GM21529 (cell line): Measurements from ENCODE around the gene SYF2.
"Not testable (repeated sequence)": the region's sequence is repeated elsewhere in the genome, so short reads cannot be mapped to it uniquely, and the experiment has no call there.

Experiments
- ATAC-seq: cut with Tn5 transposase; IDR thresholded peaks from one replicate; pipeline ENCODE4 v1.9.1; 2021; ENCODE audit not compliant: unreplicated experiment

SYF2 gene

DNA sequence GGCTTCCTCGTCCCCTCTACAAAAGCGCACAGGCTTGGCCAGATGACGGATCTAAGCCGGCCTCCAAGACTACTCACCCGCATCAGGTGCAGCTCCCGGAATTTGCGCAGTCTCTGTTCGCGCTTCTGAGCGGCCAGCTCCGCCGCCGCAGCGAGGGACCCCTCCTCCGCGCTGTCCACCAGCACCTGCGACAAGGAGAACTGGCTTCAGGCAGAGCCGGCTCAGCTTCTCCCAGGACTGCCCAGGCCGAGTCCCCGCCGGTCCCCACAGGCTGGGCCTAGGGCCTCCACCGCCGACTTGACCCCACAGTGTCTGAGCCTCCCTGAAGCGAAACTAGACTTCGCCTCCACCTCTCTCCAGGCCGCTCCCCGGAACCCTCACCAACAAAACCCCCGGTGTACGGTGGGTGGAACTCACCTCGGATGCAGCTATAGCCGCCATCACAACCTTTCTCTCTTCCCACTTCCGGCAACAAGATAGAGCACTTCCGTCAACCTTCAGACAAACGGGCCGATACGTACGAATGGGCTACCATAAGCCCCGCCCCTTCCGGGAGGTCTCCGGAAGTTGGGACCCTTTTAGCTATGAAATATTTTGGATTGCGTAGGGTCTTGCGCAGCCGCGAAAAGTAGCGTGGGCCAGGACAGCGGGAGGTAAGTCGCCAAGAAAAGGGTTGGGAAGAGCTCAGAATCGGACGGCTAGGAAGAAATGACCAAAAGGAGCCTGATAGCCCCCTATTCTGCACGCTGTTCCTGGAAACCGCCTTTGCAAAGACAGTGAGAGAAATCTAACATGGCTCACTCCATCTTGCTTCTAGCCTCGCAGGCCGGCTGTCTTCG lies at the start of gene SYF2:
TSS of gene SYF2 (minus strand) at position 476 of the 839 bp plus-strand sequence. CDS start at position 441, 35 bp downstream.
- ATAC-seq = peak; percentile 60

DNA sequence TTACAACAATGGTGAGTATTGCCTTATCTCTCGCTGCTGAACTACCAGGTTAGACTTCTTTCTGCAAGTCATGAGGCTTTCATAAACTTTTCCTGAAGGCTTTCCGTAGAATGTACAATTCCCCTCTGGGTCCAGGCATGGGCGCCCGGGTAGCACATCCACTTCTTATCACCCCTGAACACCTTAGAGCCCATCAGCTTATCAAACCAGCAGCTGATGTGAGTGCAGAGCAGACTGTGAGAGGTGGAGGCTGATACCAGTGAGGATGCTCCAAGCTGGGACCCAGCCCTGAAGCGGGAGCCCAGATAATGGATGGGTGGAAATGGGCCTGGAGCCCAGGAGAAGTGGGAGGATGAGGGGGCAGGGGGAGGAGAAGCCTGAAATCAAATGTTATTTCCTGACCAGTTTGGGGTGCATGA lies 47.4 kb upstream of the SYF2 start:
- ATAC-seq = not testable (repeated sequence)

DNA sequence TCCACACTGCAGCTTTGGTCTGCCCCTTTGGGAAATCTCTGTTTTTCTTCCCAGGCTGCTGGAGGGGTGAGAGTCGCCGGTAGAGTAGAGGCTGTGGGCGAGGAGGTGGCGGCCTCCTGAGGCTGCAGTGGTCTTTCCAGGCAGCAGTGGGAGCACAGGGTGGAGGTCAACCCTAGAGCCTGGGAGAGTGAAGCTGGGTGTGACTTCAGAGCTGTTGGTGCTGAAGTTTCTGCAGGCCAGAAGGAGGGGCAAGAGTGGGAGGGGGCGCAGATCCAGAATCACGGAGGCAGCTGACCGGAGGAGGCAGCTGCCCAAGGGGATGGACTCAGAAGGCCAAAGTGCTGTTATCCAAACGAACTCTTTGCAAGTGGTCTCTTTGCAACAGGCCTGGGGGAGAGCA lies 46.5 kb upstream of the SYF2 start:
- not testable (repeated sequence) for ATAC-seq

DNA sequence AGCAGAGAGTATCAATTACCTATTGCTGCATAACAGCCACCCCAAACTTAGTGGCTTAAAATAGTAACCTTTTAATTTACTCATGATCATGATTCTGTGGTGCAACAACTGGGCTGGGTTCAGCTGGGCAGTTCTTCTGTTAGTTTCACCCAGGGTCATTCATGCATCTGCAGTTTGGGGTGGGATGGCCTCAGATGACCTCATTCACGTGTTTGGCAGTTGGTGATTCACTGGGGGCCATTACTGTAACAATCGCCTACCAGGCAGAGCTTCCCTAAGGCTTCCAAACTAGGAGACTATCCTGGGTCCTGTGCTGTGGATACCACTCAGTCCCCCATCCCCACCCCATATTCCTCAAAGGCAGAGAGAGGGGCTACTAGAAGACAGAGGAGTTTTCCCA lies 46.1 kb upstream of the SYF2 start:
- not testable (repeated sequence) for ATAC-seq

DNA sequence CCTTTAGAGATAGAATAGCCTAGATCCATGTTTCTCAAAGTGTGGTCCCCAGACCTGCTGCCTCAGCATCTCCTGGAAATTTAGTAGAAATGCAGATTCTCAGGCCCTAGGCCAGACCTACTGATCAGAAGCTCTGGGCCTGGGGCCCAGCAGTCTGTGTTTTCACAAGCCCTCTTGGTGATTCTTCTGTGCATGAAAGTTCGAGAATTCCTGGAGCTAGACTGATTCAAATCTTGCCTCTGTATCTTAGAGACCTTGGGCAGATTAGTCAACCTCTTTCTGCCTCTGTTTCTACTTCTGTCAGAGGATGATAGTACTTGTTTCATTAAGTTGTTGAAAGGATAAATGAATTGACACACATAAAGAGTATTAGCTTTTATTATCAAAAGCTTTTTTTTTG lies 45.0 kb upstream of the SYF2 start:
- not testable (repeated sequence) for ATAC-seq

DNA sequence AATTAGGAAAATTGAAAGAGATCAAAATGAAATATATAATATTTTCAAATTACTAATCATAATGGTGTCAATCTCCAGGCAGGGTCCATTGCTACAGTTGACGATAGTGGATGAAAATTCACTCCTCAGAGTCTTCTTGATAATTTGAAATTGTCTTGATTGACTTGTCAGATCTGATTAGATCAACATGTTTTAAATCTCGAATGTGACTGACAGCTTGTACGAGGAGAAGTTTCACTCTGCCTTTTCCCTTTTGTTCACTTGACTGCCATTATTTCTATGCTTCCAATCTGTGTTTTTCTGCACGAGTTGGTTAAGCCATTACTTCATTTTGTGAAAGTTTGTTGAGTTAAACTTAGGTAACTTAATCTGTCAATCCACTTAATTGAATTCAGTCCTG lies 43.3 kb upstream of the SYF2 start:
- not testable (repeated sequence) for ATAC-seq

DNA sequence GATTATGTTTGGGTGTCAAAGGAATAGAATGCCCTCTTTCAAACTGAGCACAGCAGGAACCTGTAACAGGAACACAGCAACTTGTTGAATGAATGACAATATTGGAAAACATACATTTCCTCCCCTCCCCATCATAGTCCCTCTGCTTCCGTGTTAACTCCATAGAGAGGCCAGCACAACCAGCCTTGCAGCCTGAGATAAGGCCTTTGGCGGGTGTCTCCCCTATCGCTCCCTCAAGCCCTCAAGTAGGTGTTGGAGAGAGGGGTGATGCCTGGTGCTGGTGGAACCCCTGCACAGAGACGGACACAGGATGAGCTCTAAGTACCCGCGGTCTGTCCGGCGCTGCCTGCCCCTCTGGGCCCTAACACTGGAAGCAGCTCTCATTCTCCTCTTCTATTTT lies 39.9 kb upstream of the SYF2 start, which contains the start of gene RHD:
TSS of gene RHD (plus strand) at position 272 of the 400 bp plus-strand sequence. CDS start at position 311, 39 bp downstream.
- not testable (repeated sequence) for ATAC-seq

DNA sequence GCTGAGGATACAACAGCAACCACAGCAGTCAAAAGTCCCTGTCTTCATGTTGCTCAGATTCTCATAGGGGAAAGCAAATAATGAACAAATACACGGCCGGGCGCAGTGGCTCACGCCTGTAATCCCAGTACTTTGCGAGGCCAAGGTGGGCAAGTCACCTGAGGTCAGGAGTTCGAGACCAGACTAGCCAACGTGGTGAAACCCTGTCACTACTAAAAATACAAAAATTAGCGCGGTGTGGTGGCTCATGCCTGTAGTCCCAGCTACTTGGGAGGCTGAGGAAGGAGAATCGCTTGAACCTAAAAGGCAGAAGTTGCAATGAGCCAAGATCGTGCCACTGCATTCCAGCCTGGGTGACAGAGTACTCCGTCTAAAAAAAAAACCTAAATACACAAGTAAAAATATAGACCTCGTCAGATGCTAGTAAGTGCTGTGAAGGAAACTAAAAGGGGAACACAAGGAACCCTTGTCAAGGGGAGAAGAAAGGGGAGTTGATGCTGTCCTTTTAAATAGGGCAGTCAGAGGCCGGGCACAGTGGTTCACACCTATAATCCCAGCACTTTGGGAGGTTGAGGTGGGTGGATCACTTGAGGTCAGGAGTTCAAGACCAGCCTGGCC lies 36.0 kb upstream of the SYF2 start:
- not testable (repeated sequence) for ATAC-seq

DNA sequence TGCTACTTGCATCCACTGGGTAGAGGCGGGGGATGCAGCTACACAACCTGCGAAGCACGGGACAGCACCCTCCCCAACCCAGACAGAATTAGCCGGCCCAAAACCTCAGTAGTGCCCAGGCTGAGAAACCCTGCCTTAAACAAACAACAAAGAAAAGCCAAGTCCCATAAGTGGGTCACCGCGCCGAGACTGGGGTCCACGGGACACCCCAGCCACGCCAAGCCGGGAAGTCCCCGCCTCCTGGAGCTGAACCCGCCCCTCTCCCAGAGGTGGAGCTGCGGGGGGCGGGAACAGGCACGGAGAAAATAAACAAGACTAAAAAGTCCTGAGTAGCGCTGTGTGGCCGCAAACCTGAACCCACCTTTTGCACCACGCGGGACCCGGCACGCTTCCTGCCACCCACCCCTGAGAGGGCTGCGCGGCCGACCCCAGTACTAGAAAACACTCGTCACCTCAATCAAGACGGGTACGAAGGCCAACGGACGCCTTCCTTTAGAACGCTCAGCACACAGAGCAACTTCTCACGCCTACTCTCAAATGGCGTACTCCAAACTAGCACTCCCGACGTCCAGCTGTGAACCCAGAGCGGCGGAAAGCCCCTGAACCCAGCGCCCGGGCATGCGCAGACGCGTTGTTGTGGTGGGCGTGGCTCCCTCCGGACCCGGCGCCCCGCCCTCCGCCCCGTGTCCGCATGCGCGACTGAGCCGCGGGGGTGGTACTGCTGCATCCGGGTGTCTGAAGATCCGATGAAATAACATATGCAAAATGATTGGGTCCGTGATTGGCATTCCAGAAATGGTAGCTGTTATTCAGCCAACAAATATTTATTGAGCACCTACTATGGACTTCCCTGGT lies 35.2 kb upstream of the SYF2 start:
- peak; percentile 71 for ATAC-seq

DNA sequence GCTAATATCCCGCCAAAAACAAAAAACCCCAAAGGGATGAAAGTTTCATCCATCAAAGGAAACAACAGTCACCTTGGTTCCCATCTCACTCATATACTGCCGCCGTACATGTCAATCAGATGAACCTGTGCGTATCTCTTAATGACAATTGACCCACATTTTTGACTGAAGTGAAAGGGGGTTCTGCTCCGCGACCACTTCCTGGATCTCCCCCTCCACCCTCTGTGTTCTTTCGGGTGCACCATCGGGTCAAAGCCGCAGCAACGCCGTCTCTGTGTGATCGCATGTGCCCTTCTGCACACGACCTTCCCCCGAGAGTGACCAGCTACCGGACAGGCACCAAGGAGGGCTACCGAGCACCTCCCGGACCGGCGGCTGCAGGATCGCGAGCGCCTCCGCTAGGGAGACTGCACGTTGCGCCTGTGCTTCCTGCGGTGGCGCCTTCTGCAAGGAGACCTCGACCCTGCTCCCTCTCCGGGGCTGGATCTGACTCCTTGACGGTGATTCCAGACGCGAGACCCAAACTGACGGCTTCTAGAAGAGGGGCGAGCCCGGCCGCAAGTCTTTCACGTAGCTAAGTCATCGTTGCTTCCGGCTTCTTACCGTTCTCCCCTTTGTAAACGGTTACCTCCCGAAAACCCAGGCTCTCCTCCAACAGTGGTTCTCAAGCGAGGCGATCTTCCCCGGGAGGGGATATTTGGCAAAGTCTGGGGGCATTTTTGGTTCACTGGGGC lies 34.4 kb upstream of the SYF2 start:
- ATAC-seq = peak; percentile 33

DNA sequence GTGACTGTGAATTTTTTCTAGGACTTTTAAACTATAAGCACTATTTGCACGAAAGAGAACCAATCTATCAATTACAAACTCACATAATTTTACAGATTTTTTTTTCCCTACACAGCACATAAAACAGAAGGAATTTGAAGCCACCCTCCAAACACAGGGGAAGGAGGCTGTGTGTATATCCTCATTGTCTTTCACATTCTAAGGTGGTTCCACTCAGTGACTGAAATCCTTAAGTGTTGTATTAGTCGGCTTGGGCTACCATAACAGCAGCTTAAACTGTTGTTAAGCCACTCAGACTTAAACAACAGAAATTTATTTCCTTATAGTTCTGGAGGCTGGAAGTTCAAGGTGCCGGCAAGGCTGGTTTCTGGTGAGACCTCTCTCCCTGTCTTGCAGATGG lies 28.0 kb upstream of the SYF2 start:
- not testable (repeated sequence) for ATAC-seq

DNA sequence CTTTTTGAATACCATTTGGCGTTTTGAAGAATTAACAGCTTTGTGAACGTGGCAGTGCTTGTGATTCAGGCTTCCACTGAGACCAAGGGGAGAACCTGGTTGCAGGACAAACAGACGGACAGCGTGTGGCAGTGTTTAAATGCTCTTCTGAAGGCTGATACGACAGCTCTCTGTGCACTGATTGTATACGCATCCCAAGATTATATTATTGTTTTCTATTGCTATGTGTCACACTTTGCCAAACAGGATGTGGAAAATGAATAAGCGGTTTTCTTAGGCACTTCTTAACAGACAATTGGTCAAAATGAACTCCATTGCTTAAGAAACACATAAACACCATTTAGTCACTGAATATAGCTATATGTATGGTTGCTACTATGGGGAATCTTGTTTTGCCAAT lies 27.5 kb upstream of the SYF2 start:
- ATAC-seq = not testable (repeated sequence)

DNA sequence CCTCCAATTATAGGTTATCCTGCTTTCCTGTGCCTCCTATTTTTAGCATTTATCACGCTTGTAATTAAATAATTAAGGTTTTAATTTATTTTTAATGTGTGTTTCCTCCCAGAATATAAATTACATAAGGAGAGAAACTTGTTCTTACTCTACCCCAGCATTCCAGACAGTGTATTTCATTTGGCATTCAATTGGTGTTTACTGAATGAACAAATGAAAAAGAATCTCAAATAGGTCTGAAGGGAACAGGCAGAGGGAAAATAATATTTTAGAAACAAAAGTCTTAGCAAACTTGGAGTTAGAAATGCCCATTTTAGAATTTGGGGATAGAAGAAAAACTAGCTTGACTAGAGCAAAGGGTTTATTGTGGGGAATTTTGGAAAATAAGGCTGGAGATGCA lies 24.9 kb upstream of the SYF2 start:
- ATAC-seq = no peak

DNA sequence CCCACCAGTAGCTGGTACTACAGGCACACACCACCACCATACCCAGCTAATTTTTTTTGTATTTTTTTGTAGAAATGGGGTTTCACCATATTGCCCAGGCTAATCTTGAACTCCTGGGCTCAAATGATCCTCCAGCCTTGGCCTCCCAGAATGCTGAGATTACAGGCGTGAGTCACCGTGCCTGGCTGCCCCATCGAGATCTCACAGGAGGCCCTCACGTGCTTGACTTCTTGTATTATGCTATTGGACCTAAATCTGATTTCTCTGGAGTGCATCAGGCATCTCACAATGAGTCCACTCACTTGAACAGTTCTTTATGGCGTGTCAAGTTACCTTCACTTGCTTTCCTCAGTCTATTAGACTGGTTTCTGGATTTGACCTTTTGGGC lies 24.3 kb upstream of the SYF2 start:
- ATAC-seq = no peak

DNA sequence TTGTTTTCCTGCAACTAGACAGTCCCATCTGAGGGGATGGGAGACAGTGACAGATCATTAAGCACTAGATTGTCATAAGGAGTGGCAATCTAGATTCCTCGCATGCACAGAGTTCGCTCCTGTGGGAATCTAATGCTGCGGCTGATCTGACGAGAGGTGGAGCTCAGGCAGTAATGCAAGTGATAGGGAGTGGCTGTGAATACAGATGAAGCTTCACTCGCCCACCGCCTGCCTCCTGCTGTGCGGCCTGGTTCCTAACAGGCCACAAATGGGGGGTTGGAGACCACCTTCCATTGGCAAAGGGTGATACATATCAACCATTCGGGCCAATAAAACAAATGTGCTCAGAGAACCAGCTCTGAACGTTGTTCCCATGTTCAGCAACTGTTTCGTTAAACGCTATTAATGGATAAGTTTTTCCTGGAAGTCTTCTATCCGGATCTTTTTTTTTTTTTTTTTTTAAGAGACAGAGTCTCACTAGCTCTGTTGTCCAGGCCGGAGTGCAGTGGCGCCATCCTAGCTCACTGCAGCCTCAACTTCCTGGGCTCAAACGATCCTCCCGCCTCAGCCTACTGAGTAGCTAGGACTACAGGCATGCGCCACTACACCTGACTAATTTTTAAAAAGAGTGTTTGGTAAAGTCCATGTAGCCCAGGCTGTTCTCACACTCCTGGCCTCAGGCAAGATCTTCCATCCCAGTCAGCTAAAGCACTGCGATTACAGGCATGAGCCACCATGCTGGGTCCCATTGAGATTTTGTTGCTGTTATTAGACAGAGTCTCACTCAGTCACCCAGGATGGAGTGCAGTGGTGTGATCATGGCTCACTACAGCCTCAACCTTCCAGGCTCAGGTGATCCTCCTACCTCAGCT lies 23.6 kb upstream of the SYF2 start:
- no peak for ATAC-seq

DNA sequence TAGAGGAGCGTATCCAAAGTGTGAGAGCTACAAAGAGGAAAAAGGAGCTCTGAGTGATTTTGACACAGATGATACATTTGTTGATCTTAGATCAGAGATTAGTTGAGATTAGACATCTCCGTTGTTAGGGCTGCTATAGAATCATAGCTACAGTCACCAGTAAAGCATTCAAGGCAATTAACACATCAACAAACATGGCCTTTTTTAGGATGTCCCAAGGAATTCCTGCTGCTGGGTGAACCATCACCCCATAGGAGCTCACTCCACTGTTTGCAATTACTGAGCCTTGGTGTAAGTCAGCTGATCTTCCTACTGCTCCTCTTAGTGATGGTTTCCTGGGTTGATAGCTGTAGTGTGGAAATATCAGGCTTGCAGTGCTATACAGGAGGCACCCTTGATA lies 21.6 kb upstream of the SYF2 start:
- no peak for ATAC-seq

DNA sequence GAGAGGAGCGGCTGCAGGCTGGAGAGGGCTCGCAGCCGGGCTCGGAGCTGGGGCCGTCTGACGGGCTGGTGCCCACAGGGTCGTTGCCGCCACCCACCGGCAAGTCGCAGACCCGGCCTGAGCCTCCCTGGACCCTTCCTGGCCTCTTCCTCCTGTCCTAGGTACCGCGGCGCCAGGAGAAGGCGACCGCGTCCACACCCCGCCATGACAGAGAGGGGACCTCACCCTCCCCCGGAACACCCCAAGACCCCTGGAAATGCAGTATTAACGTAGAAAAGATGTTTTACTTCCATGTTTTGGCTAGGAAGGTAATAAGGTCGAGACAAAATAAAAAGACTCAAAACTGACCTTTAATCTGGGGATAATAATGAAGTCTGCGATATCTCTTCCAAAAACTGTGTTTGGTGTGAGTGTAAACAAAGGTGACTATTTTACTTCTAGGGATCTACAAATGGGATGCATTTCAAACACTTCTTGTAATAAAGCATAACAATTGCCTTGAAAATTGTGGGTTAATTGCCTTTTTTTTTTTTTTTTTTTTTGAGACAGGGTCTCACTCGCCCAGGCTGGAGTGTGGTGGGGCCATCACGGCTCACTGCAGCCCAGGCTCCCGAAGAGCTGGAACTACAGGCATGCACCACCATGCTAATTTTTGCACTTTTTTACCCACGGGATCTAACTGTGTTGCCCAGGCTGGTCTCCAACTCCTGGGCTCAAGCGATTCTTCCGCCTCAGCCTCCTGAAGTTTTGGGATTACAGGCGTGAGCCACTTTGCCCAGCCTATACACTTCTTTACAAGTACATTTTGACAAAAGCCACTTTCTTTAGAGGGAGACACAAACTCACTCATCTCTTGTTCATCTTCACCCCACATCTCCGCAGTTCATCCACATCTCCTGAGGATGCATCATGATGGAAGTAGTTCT lies 15.8 kb upstream of the SYF2 start:
- ATAC-seq = peak; percentile 43

DNA sequence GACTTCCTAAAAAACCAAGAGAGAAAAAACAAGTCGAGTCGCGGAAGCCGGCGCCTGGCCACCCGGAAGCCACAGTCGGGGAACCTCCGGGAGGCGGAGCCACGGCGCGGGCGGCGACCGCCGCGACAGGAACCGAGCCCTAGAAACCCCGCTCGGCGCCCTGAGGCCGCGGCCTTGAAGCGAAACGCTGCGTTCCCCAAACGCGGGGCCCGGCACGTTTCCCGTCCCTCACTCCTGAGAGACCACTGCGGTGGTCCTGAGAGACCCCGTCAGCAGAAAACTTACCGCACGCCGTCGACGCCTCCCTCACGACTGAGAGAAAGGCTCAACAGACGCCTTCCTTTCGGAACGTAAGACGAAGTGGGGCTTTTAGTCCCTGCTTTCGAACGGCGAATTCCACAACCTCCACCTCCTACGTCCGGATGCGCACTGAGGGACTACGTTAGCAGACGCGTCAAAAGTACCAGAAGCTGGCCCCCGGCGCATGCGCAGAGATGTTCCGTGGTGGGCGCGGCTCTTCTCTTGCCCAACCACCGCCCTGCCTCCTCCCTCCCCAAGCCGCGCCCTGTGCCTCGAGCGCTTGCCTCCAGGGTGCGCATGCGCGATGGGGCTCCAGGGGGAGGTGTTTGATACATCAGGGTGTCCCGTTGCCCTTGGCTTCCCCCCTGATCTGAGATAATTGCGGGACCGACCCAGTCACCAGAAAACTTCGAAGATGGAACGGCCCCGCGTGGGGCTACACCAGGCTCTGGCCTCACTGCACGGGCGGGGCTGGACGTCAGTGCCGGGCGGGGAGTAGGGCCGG lies 14.9 kb upstream of the SYF2 start, which contains the start of gene RSRP1:
TSS of gene RSRP1 (minus strand) at position 431 of the 805 bp plus-strand sequence. CDS start 491 bp downstream, outside the sequence.
- peak; percentile 88 for ATAC-seq
